NCI-H2227 (cell line): ENCODE data around the gene SNX25.
"Not testable (repeated sequence)": the region's sequence is repeated elsewhere in the genome, so short reads cannot be mapped to it uniquely, and the experiment has no call there.

ENCODE experiments used
- DNase-seq: peaks from one replicate; lab custom pipeline; 2025; ENCODE audit not compliant: unreplicated experiment; lab: John Stamatoyannopoulos, UW

The SNX25 gene

DNA sequence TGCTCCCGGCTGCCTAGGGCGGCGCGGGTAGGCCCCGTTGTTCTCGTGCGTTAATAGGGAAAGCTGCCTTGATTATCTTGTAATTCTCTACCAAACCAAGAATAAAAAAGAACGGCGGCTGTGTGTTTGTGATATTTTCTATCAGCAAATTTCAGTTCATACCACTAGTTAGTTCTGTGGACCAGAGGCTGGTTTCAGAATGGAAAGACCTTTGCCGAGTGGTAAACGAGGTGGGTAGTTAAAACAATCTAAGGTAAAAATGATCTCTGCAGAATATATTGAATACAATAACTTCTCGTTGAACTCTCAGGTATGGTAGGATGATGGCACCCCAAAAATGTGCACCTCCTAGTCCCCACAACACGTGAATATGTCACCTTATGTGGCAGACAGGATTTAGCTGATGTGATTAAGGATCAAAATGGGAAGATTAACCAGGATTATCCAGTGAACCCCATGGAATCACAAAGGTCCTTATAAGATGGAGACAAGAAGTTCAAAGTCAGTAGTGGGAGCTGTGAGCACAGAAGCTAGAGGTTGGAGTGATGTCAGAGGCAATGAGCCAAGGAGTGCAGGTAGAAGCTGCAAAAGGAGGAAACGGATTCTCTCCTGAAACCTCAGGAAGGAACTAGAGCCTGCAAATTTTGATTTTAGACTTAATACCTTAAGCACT lies 5.0 kb upstream of the SNX25 start:
- DNase-seq, result no peak

DNA sequence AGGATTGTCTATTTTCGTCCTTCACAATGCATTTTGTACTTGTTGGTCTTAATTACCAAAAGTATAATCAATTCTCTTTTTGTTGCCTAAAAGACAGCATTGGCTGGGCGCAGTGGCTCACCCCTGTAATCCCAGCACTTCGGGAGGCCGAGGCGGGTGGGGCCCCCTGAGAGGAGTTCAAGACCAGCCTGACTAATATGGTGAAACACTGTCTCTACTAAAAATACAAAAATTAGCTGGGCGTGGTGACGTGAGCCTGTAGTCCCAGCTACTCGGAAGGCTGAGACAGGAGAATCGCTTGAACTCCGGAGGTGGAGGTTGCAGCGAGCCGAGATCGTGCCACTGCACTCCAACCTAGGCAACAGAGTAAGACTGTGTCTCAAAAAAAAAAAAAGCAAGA lies 4.3 kb upstream of the SNX25 start:
- not testable (repeated sequence) for DNase-seq

DNA sequence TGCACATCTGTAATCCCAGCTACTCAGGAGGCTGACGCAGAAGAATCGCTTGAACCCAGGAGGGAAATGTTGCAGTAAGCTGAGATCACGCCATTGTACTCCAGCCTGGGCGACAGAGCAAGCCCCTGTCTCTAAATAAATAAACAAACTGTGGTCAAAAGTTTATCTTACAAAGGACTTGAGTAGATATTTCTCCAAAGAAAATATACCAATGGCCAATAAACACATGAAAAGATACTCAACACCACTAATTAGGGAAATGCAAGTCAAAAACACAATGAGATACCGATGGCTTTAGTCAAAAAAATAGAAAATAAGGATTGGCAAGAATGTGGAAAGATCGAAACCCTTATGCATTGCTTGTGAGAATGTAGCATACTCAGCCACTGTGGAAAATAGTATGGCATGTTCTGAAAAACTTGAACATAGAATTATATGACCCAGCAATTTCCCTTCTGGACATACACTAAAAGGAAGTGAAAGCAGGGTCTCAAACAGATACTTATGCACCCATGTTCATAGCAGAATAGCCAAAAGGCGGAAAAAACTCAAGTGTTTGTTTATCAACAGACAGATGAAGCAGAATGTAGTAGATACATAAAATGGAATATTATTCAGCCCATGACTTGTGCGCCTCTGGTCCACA lies 3.6 kb upstream of the SNX25 start:
- no peak for DNase-seq

- DNase-seq, result no peak
Observed at GRCh38 chr4:185207466-185207865, 1.9 kb upstream of the SNX25 start.

DNA sequence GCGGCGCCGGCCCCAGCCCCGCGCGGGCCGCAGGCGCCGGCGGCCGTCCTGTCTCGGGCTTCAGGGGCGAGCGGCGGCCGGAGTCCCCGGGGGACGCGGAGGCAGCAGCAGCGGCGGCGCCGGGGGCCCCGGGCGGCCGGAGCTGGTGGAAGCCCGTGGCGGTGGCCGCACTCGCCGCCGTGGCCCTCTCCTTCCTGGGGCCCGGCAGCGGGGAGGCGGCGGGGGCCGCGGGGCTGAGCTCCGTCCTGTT lies 379 bp downstream of the SNX25 start:
- DNase-seq, result not testable (repeated sequence)

DNA sequence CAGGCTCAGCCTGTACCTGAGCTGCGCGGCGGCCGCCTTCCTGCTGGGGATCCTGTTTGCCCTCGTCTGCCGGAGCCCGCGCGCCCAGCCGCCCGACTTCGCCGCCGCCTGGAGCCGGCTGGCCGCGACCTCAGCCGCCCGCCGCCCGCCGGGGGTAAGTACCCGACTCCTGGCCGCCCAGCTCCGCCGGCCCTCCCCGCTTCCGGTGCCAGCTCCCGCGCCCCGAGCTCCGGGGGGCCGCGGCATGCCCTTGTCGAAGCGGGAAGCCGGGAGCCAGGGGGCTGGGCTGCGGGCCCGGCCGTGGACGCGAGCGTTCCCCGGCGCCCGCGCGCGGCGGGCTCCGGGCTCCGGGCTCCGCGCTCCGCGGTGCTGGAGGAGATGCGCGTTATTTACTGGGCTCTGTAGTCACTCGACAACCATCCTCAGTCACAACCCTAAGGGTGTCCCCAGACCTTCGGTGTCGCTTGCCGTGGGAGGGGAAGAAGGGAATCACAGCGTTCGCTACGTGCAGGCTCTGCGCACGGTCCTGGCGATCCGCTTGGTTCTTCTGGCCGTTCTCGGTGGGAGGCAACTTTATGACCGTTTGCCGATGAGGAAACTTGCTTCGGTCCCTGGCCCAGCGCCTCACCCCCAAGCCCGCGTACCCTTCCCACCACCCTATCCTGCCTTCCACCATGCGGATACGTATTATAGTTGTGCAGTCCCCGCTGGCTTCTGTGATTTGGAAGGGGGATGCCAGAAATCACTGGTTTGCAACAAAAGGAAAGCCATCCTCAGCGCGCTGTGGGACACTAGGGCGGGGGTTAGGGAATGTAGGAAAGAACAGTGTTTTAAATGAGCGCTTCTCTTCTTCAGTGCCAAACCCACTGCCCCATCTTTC lies 944 bp downstream of the SNX25 start:
- DNase-seq, result peak; percentile 34

DNA sequence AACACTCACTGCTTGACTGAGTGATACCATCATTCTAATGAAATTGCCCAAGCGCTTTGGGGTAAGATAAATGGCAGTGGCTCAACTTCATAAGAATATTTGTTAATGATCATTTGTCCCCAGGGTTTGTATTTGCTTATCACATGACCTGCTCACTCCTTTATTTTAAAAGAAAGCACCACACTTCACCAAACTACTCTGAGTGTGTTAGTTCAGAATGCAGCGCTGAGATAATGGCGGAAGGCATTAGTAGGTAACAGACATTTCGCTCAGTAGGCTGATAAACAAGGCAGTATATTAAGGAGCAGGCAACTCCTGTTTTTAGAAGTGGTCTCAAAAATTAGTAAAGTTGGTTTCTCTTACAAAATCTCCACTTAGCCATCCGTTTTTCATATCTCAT lies 1.6 kb downstream of the SNX25 start:
- DNase-seq, result no peak

DNA sequence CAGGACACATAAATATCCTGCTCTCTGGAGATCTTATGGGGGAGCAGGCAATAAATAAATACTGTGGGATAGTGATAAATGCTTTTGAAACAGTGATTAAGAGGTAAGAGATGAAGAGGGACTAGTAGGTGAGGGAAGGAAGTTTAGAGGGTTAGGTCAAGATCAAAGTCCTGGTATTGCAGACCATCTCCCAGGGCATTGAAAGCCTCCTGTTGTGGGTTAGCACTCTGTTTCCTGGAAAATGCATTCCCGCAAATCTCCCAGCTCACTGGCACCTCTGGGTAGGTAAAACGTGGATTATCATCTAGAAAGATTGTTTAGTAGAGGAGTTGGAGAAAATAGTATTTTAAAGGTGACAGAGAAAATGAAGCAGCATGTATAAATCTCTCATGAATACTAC lies 2.2 kb downstream of the SNX25 start:
- no peak for DNase-seq

DNA sequence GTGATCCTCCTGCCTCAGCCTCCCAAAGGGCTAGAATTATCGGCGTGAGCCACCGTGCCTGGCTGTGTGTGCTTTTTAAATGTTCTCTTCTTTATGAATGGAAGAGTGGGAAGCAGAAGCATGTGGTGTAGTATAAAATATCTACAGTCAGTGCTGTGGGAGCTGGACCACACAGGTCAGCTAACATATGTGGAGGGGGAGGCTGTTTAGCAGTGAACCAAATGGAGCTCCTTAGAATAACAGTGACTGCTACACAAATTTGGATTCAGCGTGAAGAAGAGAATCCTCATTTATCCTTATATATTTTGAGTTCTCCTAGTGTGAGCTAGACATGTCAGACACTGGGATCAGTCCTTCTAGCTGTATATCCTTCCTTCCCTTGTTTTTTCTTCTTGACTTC lies 3.2 kb downstream of the SNX25 start:
- no peak for DNase-seq

DNA sequence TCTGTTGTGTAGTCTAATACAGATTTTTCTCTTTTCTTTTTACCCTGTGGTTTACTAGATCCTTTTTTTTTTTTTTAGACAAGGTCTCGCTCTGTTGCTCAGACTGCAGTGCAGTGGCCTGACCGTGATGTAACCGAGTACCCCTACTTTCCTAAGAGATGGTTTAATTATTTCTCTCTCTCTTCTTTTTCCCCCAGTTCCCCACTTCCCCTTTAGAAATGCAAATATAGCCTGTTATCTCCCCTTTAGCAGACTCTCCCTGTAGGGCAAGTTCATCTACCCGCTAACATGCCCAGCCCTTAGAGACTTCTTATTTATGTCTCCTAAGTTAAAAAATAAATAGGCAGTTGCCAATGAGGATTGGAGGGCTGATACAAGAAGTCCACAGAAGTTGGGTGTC lies 4.5 kb downstream of the SNX25 start:
- DNase-seq, result no peak

DNA sequence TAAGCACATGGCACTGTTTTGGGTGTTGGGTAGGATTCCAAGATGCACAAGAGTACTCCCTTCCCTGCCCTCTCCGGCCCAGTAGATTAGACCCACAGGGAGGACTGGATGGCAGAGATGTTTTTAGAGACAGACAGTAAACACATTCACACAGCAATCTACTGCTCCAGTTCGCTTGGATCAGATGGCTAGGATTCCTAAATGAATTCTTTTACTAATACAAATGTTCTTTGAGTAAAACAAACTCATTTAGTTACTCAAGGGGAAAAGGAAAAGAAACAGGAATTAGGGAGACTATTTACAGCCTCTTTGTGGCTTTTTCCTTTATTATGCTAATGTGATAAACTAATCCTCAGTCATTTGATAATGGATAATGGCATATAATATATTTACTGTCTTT lies 5.9 kb downstream of the SNX25 start:
- no peak for DNase-seq

- no peak for DNase-seq
Observed at GRCh38 chr4:185217408-185217975, 8.1 kb downstream of the SNX25 start.

GRCh38 chr4:185218312-185218711 lies 8.9 kb downstream of the SNX25 start:
- no peak for DNase-seq

DNA sequence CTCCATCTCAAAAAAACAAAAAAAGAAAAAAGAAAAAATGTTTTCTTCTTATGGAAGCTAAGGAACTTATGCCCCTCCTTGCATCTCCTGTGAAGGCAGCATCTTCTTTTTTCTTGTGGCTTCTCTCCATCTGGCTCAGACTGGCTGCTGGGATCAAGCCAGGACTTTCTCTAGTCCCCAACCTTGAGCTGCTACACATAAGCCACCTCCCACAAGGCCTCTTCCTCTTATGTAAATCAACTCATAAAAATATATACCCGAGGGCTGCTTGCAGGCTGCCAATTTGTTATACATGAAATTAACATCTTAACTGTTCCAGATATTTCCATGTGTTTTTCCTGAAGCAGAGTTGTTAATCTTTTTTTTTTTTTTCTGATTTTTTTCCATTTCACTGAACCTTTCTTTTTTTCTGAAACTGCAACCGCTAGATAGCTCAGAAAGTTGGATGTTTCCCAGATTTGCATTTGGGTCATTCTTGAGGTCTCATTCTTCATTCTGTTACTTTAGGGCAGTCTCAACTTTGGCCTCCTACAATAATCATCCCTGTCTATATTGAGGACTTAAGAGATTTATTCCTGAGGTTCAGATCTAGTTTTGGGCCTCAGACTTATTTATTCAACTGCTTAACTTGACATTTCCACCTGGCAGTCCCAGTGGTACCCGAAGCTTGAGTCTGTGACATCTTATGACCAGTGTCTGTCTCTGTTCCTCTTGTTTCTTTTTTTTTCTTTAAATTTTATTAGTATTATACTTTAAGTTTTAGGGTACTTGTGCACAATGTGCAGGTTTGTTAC lies 10.3 kb downstream of the SNX25 start:
- DNase-seq, result no peak

GRCh38 chr4:185221491-185221890 lies 12.1 kb downstream of the SNX25 start:
- DNase-seq, result no peak

- DNase-seq, result no peak
Observed at GRCh38 chr4:185221912-185222311, 12.5 kb downstream of the SNX25 start.

- DNase-seq, result no peak
Observed at GRCh38 chr4:185222598-185222997, 13.2 kb downstream of the SNX25 start.

DNA sequence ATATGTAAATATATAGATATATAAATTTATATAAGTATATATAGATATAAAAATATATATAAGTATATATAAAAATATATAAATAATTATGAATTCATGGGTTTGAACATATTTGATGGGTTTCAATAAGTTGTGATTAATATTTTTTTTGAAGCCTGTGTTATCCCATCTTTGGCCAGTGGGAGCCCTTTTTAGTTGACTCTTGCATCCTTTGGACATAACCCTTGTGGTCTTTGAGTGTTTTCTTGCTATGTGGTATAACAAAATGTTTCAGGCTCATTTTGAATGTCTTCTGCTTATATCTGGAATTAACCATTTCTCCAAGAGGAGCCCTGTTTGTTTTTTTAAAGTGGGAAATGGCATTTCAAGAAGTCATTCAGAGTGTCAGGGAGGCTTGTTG lies 15.2 kb downstream of the SNX25 start:
- no peak for DNase-seq

DNA sequence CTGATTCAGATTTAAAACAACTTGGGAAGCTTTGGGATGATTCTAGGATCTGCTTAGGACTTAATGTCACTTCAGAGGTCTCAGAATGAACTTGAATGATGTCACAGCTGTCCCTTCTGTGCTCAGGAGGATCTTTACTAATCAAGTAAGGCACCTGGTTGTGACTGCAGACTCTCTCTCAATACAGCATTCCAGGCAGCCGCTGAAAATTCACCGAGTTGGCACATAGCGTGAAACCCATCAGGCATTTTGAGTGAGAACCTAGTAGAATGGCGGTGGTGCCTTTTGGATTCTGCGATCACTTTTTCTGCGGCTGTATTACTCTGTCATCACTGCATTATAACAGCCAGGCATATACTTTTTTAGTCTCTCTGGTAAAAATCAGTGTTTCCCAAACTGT lies 16.5 kb downstream of the SNX25 start:
- no peak for DNase-seq

DNA sequence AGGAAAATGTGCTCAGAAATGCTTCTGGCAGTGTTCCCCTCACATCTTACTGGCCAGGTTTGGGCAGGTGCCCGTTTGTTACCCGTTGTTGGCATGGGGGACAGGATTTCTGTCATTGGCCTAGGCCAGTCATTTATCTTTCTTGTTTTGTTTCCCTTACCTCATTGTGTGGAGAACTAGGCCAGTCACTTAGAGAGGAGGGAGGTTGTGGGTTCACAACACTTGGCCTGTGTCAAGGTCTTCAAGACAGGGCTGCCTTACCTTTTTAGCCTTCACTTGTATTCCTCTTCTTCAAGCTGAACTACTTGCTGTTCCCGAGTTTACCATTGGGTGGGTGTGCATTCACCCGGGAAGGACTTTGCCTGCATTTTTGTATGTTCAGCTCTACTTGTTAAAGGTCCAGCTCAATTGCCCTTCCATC lies 17.7 kb downstream of the SNX25 start:
- DNase-seq, result peak; percentile 18

DNA sequence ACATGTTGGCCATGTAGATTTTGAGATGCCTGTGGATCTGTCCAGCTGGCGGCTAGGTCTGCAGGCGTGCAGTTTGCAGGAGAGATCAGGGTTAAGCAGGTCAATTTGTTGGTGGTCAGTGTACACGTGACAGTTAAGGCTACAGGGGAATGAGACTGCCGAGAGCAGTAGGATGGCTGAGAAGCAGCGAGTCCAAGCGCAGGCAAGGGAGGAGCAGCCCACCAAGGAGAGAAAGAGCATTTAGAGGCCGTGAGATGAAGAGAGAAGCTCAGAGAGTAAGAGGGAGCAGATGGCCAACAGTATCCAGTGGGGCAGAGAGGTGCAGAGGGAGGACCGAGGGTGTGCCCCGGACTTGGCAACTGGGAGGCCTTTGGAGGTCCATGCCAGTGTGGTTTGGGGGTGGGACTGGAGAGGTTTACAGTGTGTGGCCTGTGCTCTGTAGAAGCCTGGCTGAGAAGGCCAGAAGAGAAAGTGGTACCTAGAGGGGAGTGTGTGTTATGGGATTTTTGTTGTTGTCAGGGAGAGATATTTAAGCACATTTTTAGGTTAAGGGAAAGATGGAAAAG lies 18.4 kb downstream of the SNX25 start:
- peak; percentile 7 for DNase-seq
